Activated naive CD4-positive, alpha-beta T cell treated with anti-CD3 and anti-CD28 coated beads, Interleukin-2, amount 10 ng/mL, durations not matched to agents 5 hours and 36 hours (primary cell): ENCODE data around the gene PEX16. TPM values are rescaled to one million over a fixed set of nuclear protein-coding genes. Genes with fewer than 3 reads are reported as not detected.

Experiments used
- total RNA-seq, 2 experiments: library from RNA; stranded (reverse); gene quantifications; one replicate each; pipeline ENCODE4 v1.2.3, GENCODE V29; 2021

PEX16 gene
- total RNA-seq = 10 to 100 TPM; 46.2 to 47.1 TPM

GRCh38 chr11:45917623-45918330 lies at the start of gene PEX16:
Gene PEX16 (minus strand): TSS chr11:45917877. CDS start chr11:45917811, 66 bp downstream.

GRCh38 chr11:45922425-45923082 lies 4.9 kb upstream of the PEX16 start, which contains the start of gene LARGE2:
Gene LARGE2 (plus strand): TSS chr11:45922656. CDS start chr11:45922883, 227 bp downstream.

GRCh38 chr11:45906965-45907611 lies 10.6 kb downstream of the PEX16 start, which contains the start of gene FREY1:
Gene FREY1 (minus strand): TSS chr11:45907271. CDS start chr11:45907245, 26 bp downstream.

GRCh38 chr11:45885274-45885920 lies 32.3 kb downstream of the PEX16 start, which contains the start of gene MAPK8IP1:
Gene MAPK8IP1 (plus strand): TSS chr11:45885651. CDS start chr11:45885821, 170 bp downstream.

Other genes starting within 250 kb of the PEX16 start
- 10 to 100 TPM; 19.1 to 19.8 TPM for gene SLC35C1, start 112.7 kb downstream of the PEX16 start, total RNA-seq
- 10 to 100 TPM; 27.2 to 28.4 TPM for gene CRY2, start 70.4 kb downstream of the PEX16 start, total RNA-seq
- gene MAPK8IP1, start 32.2 kb downstream of the PEX16 start, total RNA-seq = 1 to 10 TPM in 1 of 2 experiments, under 1 TPM in 1; 0.60 to 1.0 TPM
- gene FREY1, start 10.6 kb downstream of the PEX16 start, total RNA-seq = 1 to 10 TPM; 1.8 to 2.1 TPM
- gene LARGE2, start 4.8 kb upstream of the PEX16 start, total RNA-seq = under 1 TPM; 0.33 to 0.51 TPM
- gene PHF21A, start 203.6 kb upstream of the PEX16 start, total RNA-seq = 10 to 100 TPM; 26.0 to 31.3 TPM